Sciatic nerve (tissue), 2 donors: ENCODE measurements around the gene SKOR1. TPM values are rescaled to one million over a fixed set of nuclear protein-coding genes. Genes with fewer than 3 reads are reported as not detected.

Experiments
- ATAC-seq: fragments of 200-7000 bp; cut with Tn5 transposase; one replicate; pipeline ENCODE4 v1.9.1; 2020; ENCODE audit warnings: mild to moderate bottlenecking, moderate library complexity
- DNase-seq: peaks from one replicate; pipeline ENCODE4 v3.0.0-alpha.2; 2020; ENCODE audit warnings: low spot score
- intact Hi-C: fragments of 100-400 bp; cut with DNase I; formaldehyde crosslinking; loops from one replicate; pipeline ENCODE4 v1.14.2; 2022
- total RNA-seq: library from RNA; stranded (reverse); fragmentation: NEBNext Ultra II Directional; extraction: Animal tissue kit (Norgen Biotek cat#: 25700); gene quantifications from one replicate; pipeline ENCODE4 v1.2.1, GENCODE V29; 2021
- donor health status: DM: no; HTN: no; CAD: no.
- donor health status: DM: no; HTN: no; CAD: no.

Gene SKOR1
- total RNA-seq, 1 donor from 2014 or later, result 1.3 TPM

DNA sequence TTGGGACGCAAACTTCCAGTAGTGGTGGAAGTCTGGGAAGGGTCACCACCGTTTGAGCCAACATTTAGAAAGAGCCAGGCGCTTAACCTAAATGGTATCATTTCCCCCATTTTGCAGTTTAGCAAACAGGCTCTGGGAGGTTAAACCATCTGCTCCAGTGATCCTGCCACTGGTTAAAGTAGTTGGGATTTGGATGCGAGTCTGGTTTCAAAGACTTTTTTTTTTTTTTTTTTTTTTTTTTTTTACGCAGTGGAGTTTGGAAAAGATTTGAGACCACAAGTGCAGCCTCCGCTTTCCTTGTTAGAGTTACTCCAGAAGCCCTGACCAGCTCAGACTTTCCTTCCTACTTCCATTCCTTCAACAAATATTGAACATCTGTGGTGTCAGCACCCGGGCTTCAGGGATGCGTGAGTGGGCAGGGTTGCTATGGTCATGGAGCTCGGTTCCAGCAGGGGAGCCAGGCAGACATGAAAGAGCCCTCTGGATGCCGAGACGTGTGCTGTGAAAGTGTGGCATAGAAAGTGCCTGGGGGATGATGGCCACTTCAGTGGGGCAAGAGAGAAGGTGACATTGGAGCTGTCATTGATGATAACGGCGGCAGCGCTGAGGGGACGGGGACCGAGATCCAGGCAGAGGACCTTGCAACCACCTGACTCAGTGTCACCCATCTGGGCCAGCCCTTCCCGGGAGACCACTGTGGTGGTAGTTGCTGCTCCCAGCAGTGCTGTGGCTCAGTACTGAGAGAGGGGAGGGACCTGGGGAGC is 15.6 kb downstream of the SKOR1 start:
- intact Hi-C loops, result no loop called here
- ATAC-seq (peak; percentile 14), DNase-seq (no peak)

DNA sequence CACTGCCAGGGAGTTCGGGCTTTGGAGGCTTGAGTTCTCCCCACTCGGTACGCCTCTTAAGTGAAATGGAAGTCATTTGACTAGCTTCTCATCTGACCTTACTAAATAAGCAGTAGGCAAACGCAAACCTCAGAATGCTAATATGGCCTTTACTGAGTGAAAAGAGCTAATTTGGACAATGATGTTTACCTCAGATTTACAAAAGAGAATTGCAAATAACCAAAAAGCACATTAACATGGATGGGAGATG is 16.1 kb downstream of the SKOR1 start:
- intact Hi-C loops, result no loop called here

DNA sequence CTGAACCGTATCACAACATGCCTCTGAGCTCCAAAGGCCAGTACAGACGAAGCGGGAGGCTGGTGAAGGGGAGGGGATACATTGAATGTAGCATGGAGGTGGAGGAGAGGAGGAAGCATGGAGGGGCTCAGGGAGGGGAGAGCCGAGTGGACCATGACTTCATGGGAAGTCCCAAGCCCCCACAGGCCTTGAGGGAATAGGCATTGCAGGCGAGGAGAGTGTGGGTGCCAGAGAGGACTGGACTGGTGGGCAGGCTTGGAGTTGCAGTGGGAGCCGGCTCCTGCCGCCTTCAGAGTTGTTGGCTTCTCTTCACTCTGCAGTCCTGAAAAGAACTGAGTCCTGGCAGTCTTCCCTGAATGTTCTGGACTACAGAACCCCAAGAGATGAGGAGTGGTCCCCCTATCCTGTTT is 17.8 kb downstream of the SKOR1 start:
- DNase-seq (no peak), ATAC-seq (no peak)
- intact Hi-C loops, result no loop called here

More for the DNA sequence above, 16.1 kb downstream of the SKOR1 start:
- no peak for DNase-seq
- ATAC-seq, result no peak

DNA sequence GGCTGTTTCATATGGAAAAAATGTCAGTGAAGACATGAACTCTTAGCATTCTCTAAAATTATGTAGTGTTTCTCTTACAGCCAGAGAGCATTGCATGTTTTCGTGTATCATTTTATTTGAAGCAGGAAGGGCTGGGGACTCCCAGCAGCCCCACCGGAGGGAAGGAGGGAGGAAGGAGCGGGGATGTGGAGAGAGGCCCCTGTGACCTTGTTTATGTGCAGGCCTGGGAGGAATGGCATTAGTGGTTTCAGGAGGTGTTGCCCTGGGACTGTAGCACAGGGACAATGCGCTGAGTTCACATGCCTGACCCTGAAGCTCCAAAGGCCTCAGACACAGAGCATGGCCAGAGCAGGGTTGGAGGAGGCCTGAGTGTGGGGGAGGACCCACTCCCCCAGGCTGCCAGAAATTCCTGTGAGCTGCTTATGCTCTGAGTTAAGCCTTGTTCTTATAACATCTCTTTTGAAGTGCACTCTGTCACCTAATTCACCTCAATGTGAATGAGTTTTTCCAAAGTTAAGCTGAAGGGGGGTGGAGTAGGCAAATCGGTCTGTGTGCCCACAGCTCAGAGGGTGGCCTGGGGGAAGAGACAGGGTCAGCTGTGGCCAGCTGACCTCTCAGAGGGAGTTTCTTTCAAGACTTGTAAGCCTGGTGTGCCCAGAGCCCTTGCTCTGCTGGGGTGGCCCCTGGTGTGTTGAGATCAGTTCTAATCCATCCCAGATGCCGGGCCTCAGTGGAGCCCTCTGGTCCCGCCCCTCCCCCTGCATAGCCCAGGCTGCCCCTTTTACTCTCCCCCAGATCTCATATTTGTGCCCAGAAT is 18.5 kb downstream of the SKOR1 start:
- ATAC-seq (peak; percentile 18), DNase-seq (no peak)
- intact Hi-C loops, result no loop called here

DNA sequence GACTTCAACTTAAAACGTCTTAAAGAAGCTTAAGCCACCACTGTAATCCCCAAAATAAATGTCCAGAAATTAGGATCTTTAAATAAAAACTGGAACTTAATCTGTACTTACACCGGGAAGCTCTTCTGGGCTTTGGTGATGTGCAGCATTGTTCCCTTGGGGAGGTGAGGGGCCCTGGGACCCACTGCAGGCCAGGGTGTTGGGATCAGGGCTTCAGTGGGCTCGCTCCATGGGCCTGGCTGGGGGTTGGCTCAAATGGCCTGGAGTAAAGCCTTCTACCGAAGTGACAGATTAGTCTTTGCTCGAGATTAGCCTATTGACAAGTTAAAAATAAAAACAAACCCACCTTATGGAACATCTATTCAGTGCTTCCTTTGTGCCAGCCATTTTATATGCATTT is 20.7 kb downstream of the SKOR1 start:
- ATAC-seq (no peak), DNase-seq (no peak)
- intact Hi-C loops, result no loop called here

DNA sequence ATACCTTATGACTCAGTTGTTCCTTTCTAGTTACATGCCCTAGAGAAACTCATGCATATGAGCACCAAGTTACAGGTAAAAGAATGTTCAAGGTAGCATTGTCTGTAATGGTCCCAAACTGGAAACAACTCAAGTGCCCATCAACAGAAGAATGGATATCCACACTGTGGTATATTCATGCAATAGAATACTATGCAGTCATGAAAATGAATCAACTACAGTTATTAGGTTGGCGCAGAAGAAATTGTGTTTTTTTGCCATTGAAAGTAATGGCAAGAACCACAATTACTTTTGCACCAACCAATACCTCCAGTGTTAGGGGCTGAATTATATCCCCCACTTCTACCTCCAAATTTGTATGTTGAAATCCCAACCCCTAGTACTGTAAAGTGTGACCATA is 24.2 kb downstream of the SKOR1 start:
- DNase-seq (no peak), ATAC-seq (no peak)
- intact Hi-C loops, result no loop called here

DNA sequence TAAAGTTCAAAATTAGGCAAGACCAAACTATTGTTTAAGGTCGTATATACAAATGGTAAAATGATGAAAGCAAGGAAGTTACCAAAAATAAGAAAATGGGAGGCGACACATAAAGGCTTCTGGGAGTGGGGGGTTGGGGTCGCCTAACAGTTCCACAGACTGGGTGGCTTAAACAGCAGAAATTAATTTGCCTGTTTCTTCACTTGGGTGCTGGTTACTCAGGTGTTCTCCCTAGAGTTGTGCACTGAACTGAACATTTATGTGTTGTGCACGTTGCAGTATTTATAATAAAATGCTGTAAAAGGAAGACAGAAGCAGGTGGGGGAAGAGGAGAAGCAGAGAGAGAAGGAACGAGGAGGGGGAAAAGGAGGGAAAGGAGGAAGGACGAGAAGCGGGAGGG is 25.0 kb downstream of the SKOR1 start:
- DNase-seq (no peak), ATAC-seq (no peak)
- intact Hi-C loops, result no loop called here

DNA sequence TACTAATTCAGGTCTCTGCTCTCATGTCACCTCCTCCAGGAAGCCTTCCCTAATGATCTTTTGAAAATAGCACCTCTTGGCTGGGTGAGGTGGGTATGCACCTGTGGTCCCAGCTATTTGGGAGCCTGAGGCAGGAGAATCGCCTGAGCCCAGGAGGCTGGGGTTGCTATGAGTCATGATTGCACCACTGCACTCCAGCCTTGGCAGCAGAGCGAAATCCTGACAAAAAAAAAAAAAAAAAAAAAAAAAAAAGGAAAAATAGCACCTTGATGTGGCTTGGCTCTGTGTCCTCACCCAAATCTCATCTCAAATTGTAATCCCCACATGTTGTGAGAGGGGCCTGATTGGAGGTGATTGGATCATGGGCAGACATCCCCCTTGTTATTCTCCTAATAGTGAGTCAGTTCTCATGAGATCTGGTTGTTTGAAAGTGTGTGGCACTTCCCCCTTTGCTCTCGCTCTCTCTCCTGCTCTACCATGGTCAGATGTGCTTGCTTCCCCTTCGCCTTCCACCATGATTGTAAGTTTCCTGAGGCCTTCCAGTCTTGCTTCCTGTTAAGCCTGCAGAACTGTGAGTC is 25.8 kb downstream of the SKOR1 start:
- intact Hi-C loops, result no loop called here
- ATAC-seq (peak; percentile 66), DNase-seq (no peak)

DNA sequence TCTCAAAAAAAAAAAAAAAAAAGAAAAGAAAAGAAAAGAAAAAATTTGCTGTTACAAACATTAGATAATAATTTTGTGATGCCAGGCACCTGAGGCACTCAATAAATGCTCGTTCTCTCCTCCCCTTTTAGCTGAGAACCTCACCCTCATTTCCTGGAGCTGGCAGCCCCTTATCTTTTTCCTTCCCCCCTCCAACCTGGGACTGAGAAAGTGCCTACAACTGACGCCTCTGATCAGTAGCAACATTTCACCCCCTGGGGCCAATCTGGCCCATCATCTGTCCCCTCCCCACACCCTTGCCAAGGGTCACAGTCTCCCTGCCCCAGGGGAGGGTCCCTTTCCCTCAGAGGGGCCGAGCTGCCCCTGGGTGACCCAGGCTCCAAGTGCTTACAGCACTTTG is 27.1 kb downstream of the SKOR1 start:
- intact Hi-C loops, result no loop called here
- ATAC-seq (no peak), DNase-seq (no peak)

DNA sequence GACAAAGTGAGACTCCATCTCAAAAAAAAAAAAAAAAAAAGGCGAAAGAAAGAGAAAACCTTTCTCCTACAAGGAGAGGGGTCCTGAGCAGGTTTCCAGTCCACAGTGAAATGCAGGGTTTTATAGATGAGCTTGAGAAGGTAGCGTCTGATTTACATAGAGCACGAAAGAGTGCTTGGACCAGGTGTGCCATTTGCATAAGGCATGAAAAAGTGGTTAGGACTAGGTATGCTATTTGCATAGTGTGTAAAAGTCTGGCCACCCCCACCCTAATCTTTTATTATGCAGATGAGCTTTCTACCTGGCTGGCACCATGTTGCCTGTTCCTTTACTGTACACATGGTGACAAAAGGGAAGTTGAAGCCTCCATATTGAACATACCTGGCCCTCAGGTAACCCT is 28.1 kb downstream of the SKOR1 start:
- intact Hi-C loops, result no loop called here
- DNase-seq (no peak), ATAC-seq (no peak)

DNA sequence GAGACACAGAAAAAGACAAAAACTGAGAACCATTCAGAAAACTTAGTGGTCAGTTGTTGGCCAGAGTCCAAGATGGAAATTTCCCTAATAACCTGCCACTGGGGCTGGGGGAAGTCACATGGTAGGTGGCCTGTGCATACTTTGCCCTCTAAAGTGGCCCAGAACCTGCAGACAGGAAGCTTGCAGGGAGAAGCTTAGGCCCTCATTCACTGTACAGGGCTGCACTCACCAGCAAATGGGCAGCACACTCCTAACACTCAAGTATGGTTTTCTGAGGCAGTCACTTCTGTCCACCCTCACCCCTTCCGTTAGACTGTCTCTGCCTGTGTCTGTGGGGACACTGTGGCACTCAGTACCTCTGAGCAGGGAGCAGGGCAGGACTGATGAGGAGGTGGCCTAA is 29.0 kb downstream of the SKOR1 start:
- intact Hi-C loops, result no loop called here
- ATAC-seq (no peak), DNase-seq (no peak)

DNA sequence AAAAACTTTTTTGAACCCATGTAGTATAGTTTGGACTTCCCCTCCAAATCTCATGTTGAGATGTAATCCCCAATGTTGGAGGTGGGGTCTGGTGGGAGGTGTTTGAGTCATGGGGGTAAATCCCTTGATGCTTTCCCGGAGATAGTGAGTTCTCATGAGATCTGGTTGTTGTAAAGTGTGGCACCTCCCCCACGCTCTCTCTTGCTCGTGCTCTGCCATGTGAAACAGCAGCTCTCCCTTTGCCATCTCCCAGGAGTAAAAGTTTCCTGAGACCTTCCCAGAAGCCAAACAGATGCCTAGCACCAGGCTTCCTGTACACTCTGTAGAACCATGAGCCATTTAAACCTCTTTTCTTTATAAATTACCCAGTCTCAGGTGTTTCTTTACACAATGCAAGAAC is 30.5 kb downstream of the SKOR1 start:
- DNase-seq (no peak), ATAC-seq (no peak)
- intact Hi-C loops, result no loop called here

DNA sequence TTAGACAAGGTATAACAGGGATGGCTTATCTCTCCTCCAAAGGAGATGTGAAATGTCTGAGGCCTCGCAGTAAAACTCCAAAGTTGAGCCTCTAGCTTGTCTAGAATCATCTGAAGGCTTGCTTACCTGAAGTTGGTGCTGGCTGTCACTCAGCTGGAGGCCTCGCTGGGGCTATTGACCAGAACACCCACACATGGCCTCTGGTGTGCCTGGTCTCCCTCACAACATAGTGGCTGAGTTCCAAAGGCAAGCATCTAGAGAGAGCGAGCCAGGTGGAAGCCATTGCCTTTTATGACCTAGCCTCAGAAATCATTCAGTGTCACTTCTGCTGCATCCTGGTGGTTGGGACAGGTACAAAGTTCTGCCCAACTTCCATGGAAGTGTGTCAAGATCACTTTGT is 31.9 kb downstream of the SKOR1 start:
- intact Hi-C loops, result no loop called here
- ATAC-seq, result no peak
- no peak for DNase-seq

DNA sequence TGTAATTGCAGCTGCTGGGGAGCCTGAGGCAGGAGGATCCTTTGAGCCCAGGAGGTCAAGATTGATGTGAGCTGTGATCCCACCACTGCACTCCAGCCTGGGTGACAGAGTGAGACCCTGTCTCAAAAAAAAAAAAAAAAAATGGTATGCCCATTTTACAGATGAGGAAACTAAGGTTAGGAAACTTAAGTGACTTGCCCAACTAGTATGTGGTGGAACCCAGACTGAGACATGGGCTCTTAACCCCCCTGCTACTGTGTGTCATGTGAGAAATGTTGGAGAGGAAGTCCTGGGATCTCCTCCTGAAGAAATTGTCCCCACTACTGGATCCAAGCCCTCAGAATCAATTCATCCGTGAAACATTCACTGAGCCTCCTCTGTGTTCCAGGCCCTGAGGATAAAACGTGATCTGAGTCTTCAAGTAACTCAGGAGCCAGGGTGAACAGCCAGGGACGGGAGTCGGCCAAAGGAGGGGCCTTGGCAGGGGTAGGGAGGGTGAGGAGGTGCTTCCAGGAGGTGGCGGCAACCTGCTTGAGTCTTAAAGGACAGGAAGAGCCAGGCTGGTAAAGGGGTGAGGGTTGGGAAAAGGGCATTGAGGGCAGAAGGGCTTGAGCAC is 34.1 kb downstream of the SKOR1 start:
- intact Hi-C loops, result no loop called here
- DNase-seq (no peak), ATAC-seq (no peak)

DNA sequence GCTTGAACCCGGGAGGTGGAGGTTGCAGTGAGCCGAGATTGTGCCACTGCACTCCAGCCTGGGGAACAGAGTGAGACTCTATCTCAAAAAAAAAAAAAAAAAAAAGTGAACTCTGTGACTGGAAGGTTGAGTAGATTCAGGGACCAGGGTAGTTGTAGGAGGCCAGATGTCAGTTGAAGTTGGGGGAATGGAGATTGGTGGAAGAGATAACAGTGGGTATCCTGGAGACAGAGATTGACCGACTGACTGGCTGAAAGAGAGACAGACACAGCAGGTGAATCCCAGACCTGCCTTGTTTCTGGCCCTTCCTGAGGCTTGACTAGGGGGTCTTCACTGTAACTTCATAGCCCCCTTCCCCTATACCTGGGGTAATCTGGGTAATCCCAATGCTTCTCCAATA is 36.7 kb downstream of the SKOR1 start:
- DNase-seq (no peak), ATAC-seq (no peak)
- intact Hi-C loops, result loop anchor here (5.0 kb wide), 1 partner anchor 295 kb away; no protein-coding TSS in a partner anchor

DNA sequence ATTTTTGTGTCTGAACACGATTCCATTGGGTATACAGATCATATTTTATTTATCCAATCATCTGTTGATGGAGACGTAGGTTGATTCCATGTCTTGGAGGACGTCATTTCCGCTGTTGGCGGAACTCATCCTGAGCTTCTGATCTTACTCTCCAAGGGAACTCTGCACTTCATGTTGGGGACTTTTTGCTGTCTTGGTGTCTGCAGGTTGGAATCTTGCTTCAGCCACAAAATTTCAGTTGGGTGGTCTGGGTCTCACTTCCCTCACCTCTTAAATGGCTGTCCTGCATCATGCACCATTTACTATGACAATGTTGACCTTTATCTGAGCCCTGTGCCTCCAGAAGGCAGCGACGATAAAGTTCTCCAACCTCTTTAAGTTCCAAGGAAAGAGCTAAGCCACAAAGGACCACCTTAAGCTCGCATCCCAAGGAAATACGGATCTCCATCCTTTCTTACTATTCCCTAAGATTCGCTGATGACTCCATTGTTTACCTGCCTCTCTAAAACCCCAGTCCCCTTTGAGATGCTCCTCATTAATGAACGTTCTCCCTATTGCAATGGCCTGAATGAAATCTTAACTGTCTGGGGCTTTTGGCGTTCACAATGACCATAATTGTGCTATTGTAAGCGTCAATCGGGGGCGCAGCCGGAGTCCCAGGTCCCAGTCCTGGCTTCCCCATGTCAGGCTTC is 37.6 kb downstream of the SKOR1 start:
- DNase-seq, result no peak
- intact Hi-C loops, result loop anchor here (5.0 kb wide), 1 partner anchor 294 kb away; no protein-coding TSS in a partner anchor
- no peak for ATAC-seq

DNA sequence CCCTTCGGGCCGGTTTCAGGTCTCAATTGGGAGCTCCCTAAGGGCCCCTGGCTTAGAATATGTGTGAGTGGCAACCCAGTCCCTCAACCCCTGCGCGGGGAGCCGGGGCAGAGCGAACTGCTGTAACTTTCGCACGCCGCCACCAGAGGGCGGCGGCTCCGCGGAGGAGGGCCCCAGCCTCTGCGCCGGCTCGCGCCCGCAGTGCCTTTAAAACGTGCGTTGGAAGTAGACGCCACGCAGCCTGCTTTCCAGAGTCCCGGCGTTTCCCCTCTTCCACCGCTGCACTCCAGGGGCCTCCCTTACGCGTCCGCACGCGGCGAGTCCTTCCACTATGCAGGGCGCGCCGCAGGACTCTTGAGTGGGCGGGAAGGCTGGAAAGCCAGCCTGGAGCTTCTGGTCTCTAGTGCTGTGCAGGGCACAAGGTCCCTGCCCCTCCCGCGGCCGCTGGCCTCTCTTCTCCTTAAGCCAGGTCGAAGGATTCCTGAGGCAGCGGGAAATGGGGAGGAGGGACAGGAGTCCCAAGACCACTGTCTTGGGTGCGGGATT is 38.2 kb downstream of the SKOR1 start:
- peak; percentile 87 for DNase-seq

DNA sequence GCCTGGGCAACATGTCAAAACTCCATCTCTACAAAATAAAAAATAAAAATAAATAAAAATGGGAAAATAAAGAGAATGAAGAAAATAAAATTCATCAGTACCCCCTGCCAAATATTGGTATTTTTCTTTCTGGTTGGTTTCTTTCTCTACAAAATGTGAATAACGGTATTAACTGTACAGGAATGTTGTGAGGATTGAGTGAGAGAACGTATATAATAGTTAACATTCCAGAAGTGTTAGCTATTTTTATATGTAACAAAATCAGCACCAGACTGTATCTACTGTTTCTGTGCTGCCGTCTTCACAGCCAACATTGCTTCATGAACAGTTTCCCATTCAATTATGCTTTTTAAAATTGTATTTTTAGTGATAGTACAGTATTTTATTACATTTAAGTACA is 40.0 kb downstream of the SKOR1 start:
- no peak for ATAC-seq
- DNase-seq, result no peak
- intact Hi-C loops, result no loop called here

More for the DNA sequence above, 38.2 kb downstream of the SKOR1 start:
- intact Hi-C loops, result loop anchor here (5.0 kb wide), 1 partner anchor 294 kb away; no protein-coding TSS in a partner anchor
- ATAC-seq, result peak; percentile 97

DNA sequence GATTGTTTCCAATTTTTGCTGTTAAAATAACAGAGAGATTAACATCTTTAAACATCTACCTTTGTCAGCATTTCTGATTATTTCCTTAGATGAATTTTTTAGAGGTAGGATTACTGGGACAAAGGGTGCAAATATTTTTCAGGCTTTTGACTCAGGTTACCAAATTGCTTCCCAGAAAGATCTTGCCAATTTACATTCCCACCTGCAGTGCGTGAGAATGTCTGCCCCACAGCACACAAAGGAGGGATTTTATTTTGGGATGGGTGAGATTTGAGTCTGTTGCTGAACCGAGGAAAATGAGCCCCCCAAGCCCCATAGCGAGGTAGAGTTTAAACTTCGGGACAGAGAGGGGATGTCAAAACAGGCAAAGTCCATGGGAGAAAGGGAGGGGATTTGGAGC is 40.5 kb downstream of the SKOR1 start:
- ATAC-seq (no peak), DNase-seq (no peak)
- intact Hi-C loops, result no loop called here
